Stimulated activated naive B cell treated with anti-CD40 and anti-IgM and Interleukin-4, amounts not matched to agents 10 μg/mL and 1 μg/mL and 100 μg/mL, for 72 hours (primary cell): ENCODE data around the gene GSE1.

Source experiments
- ATAC-seq, 2 donors: fragments of 150-1000 bp; cut with Tn5 transposase; replicated peaks; 2 replicates each; pipeline ENCODE4 v1.10.0; 2021; ENCODE audit warnings: moderate library complexity in 1 of 2
- DNase-seq: peaks from one replicate; pipeline ENCODE4 v3.0.0; 2021
- H3K27ac Mint-ChIP-seq: one replicate; pipeline ENCODE4 v1.8.0; 2022; ENCODE audit warnings: mild to moderate bottlenecking, mixed read lengths
- H3K27me3 Mint-ChIP-seq, 2 donors: one replicate each; pipeline ENCODE4 v1.8.0; 2022; ENCODE audit warnings: mixed read lengths in 2 of 2
- H3K36me3 Mint-ChIP-seq, 2 donors: one replicate each; pipeline ENCODE4 v1.8.0; 2022; ENCODE audit warnings: mixed read lengths in 2 of 2, mild to moderate bottlenecking in 1 of 2
- H3K4me1 Mint-ChIP-seq, 2 donors: one replicate each; pipeline ENCODE4 v1.8.0; 2022; ENCODE audit warnings: mixed read lengths in 2 of 2, mild to moderate bottlenecking in 1 of 2
- H3K4me3 Mint-ChIP-seq, 2 donors: one replicate each; pipeline ENCODE4 v1.8.0; 2022; ENCODE audit warnings: mild to moderate bottlenecking in 2 of 2, mixed read lengths in 2 of 2, moderate library complexity in 1 of 2
- H3K9me3 Mint-ChIP-seq, 2 donors: one replicate each; pipeline ENCODE4 v1.8.0; 2022; ENCODE audit warnings: mixed read lengths in 2 of 2, mild to moderate bottlenecking in 1 of 2

GSE1 gene

GRCh38 chr16:85611444-85612190, 1.5 kb upstream of the GSE1 start:
- Mint-ChIP-seq H3K27ac (peak overlapping the region; percentile 87), H3K4me1 (peaks cover 43 to 69% of the 10 kb centered on the region in 2 donors), H3K36me3 (no peaks in the 10 kb centered on the region), H3K9me3 (no peaks in the 10 kb centered on the region), H3K4me3 (peak overlapping the region; percentile 79 to 82), H3K27me3 (no peaks in the 10 kb centered on the region)
- peak; percentile 32 for DNase-seq
- no peak for ATAC-seq

GRCh38 chr16:85612191-85612800, 826 bp upstream of the GSE1 start:
- H3K9me3 Mint-ChIP-seq: no peaks in the 10 kb centered on the region
- H3K4me3 Mint-ChIP-seq: peak overlapping the region; percentile 81 to 85
- peak; percentile 41 for DNase-seq
- peaks cover 47 to 73% of the 10 kb centered on the region in 2 donors for H3K4me1 Mint-ChIP-seq
- H3K27ac Mint-ChIP-seq: no peak overlapping the region
- H3K36me3 Mint-ChIP-seq: no peaks in the 10 kb centered on the region
- no peak for ATAC-seq
- H3K27me3 Mint-ChIP-seq: no peaks in the 10 kb centered on the region

GRCh38 chr16:85613604-85614337, 649 bp downstream of the GSE1 start:
- Mint-ChIP-seq H3K4me1 (peaks cover 43 to 70% of the 10 kb centered on the region in 2 donors), H3K27ac (no peak overlapping the region), H3K9me3 (no peaks in the 10 kb centered on the region), H3K27me3 (no peaks in the 10 kb centered on the region), H3K4me3 (peak overlapping the region; percentile 81 to 85), H3K36me3 (no peaks in the 10 kb centered on the region)
- DNase-seq: peak; percentile 24
- no peak for ATAC-seq

GRCh38 chr16:85614338-85615013, 1.4 kb downstream of the GSE1 start:
- ATAC-seq (no peak), DNase-seq (peak; percentile 8)
- Mint-ChIP-seq H3K4me1 (peaks cover 37 to 71% of the 10 kb centered on the region in 2 donors), H3K36me3 (no peaks in the 10 kb centered on the region), H3K9me3 (no peaks in the 10 kb centered on the region), H3K27ac (no peak overlapping the region), H3K27me3 (no peaks in the 10 kb centered on the region), H3K4me3 (peak overlapping the region; percentile 66 to 85)

GRCh38 chr16:85615014-85615851, 2.1 kb downstream of the GSE1 start:
- DNase-seq (peak; percentile 17), ATAC-seq (no peak)
- Mint-ChIP-seq H3K27ac (peak overlapping the region; percentile 62), H3K36me3 (no peaks in the 10 kb centered on the region), H3K4me1 (peaks cover 30 to 63% of the 10 kb centered on the region in 2 donors), H3K27me3 (no peaks in the 10 kb centered on the region), H3K9me3 (no peaks in the 10 kb centered on the region), H3K4me3 (peak overlapping the region; percentile 66 to 70)

- H3K36me3 Mint-ChIP-seq: peaks cover 0 to 5% of the 10 kb centered on the region in 2 donors
- no peaks in the 10 kb centered on the region for H3K9me3 Mint-ChIP-seq
- DNase-seq: peak; percentile 81
- H3K4me3 Mint-ChIP-seq: peak overlapping the region; percentile 70 to 80
- H3K27me3 Mint-ChIP-seq: no peaks in the 10 kb centered on the region
- H3K4me1 Mint-ChIP-seq: peaks cover 28 to 64% of the 10 kb centered on the region in 2 donors
- H3K27ac Mint-ChIP-seq: peak overlapping the region; percentile 95
- ATAC-seq: peak; percentile 72 to 74
Measured at GRCh38 chr16:85615852-85616606, 2.9 kb downstream of the GSE1 start.

- peak; percentile 70 to 72 for ATAC-seq
- Mint-ChIP-seq H3K4me3 (peak overlapping the region; percentile 70 to 80), H3K4me1 (peaks cover 33 to 71% of the 10 kb centered on the region in 2 donors), H3K36me3 (peaks cover 0 to 8% of the 10 kb centered on the region in 2 donors), H3K9me3 (no peaks in the 10 kb centered on the region), H3K27me3 (no peaks in the 10 kb centered on the region), H3K27ac (peak overlapping the region; percentile 95)
- DNase-seq: peak; percentile 72
Measured at GRCh38 chr16:85616607-85617321, 3.6 kb downstream of the GSE1 start.

- DNase-seq (no peak), ATAC-seq (no peak)
- Mint-ChIP-seq H3K4me1 (peaks cover 39 to 77% of the 10 kb centered on the region in 2 donors), H3K36me3 (peaks cover 0 to 8% of the 10 kb centered on the region in 2 donors), H3K27ac (peak overlapping the region; percentile 47), H3K4me3 (no peak overlapping the region), H3K27me3 (no peaks in the 10 kb centered on the region), H3K9me3 (no peaks in the 10 kb centered on the region)
Measured at GRCh38 chr16:85617948-85618347, 4.8 kb downstream of the GSE1 start.

GRCh38 chr16:85618521-85618920, 5.4 kb downstream of the GSE1 start:
- ATAC-seq: no peak
- Mint-ChIP-seq H3K27ac (no peak overlapping the region), H3K36me3 (peaks cover 0 to 8% of the 10 kb centered on the region in 2 donors)

GRCh38 chr16:85619101-85619891, 6.2 kb downstream of the GSE1 start:
- Mint-ChIP-seq H3K4me1 (peaks cover 43 to 88% of the 10 kb centered on the region in 2 donors), H3K36me3 (peaks cover 0 to 8% of the 10 kb centered on the region in 2 donors), H3K27ac (no peak overlapping the region), H3K4me3 (no peak overlapping the region), H3K27me3 (no peaks in the 10 kb centered on the region), H3K9me3 (no peaks in the 10 kb centered on the region)
- no peak for ATAC-seq
- DNase-seq: no peak

More at GRCh38 chr16:85618521-85618920, 5.4 kb downstream of the GSE1 start:
- Mint-ChIP-seq H3K9me3 (no peaks in the 10 kb centered on the region), H3K4me1 (peaks cover 42 to 82% of the 10 kb centered on the region in 2 donors), H3K27me3 (no peaks in the 10 kb centered on the region), H3K4me3 (no peak overlapping the region)
- DNase-seq: no peak

GRCh38 chr16:85620374-85620773, 7.3 kb downstream of the GSE1 start:
- H3K4me3 Mint-ChIP-seq: no peak overlapping the region
- H3K4me1 Mint-ChIP-seq: peaks cover 42 to 83% of the 10 kb centered on the region in 2 donors
- peaks cover 0 to 8% of the 10 kb centered on the region in 2 donors for H3K36me3 Mint-ChIP-seq
- H3K27me3 Mint-ChIP-seq: no peaks in the 10 kb centered on the region
- H3K9me3 Mint-ChIP-seq: no peaks in the 10 kb centered on the region
- ATAC-seq: no peak
- no peak overlapping the region for H3K27ac Mint-ChIP-seq
- no peak for DNase-seq
